ENCODE data around the gene TPH2.

The TPH2 gene

GRCh38 chr12:72075891-72076557, 137.4 kb downstream of the TPH2 start:
- no peaks in the 10 kb centered on the region for H3K36me3 Mint-ChIP-seq
- no peaks in the 10 kb centered on the region for H3K4me1 Mint-ChIP-seq
- DNase-seq = no peak
- no peak for ATAC-seq (replicated peaks)
- peaks cover 6 to 9% of the 10 kb centered on the region in 2 donors for H3K9me3 Mint-ChIP-seq
- H3K27ac Mint-ChIP-seq = no peak overlapping the region
- H3K4me3 Mint-ChIP-seq = no peak overlapping the region
- H3K27me3 Mint-ChIP-seq = peaks cover 0 to 4% of the 10 kb centered on the region in 2 donors

- Mint-ChIP-seq H3K4me3 (no peak overlapping the region), H3K27ac (no peak overlapping the region)
Measured at GRCh38 chr12:72076558-72076915, 137.9 kb downstream of the TPH2 start.

GRCh38 chr12:72077111-72077820, 138.6 kb downstream of the TPH2 start:
- H3K27me3 Mint-ChIP-seq = peaks cover 0 to 5% of the 10 kb centered on the region in 2 donors
- H3K27ac Mint-ChIP-seq = no peak overlapping the region
- H3K4me1 Mint-ChIP-seq = no peaks in the 10 kb centered on the region
- DNase-seq = no peak
- H3K36me3 Mint-ChIP-seq = no peaks in the 10 kb centered on the region
- H3K9me3 Mint-ChIP-seq = peaks cover 0 to 3% of the 10 kb centered on the region in 2 donors
- ATAC-seq (replicated peaks) = no peak
- H3K4me3 Mint-ChIP-seq = no peak overlapping the region

More at GRCh38 chr12:72076558-72076915, 137.9 kb downstream of the TPH2 start:
- peaks cover 3 to 6% of the 10 kb centered on the region in 2 donors for H3K9me3 Mint-ChIP-seq
- peaks cover 0 to 5% of the 10 kb centered on the region in 2 donors for H3K27me3 Mint-ChIP-seq
- H3K4me1 Mint-ChIP-seq = no peaks in the 10 kb centered on the region
- no peaks in the 10 kb centered on the region for H3K36me3 Mint-ChIP-seq
- DNase-seq (no peak), ATAC-seq (replicated peaks) (no peak)

GRCh38 chr12:72081777-72082176, 143.1 kb downstream of the TPH2 start:
- H3K4me1 Mint-ChIP-seq = no peaks in the 10 kb centered on the region

More at GRCh38 chr12:72081777-72082176, 143.1 kb downstream of the TPH2 start:
- Mint-ChIP-seq H3K9me3 (peaks cover 0 to 1% of the 10 kb centered on the region in 2 donors), H3K27me3 (peaks cover 0 to 5% of the 10 kb centered on the region in 2 donors), H3K36me3 (no peaks in the 10 kb centered on the region), H3K4me3 (no peak overlapping the region), H3K27ac (no peak overlapping the region)
- no peak for DNase-seq
- ATAC-seq (replicated peaks) = no peak

Data from stimulated activated naive B cell treated with anti-CD40 and anti-IgM and Interleukin-4, amounts not matched to agents 10 μg/mL and 1 μg/mL and 100 μg/mL, for 72 hours (primary cell).